KMS-11 (cell line): Measurements from ENCODE around the gene YEATS2.

Source experiments
- H2AFZ ChIP-seq: fragments of 200-600 bp; sonication (generic); 2 replicates; pipeline ENCODE4 v1.6.1; 2016; ENCODE audit warnings: antibody characterized with exemption, mixed run types, low read depth
- H3K27ac ChIP-seq: fragments of 200-600 bp; sonication (generic); 2 replicates; pipeline ENCODE4 v1.6.1; 2016; ENCODE audit warnings: mild to moderate bottlenecking, mixed run types
- H3K27me3 ChIP-seq: fragments of 200-600 bp; sonication (generic); 2 replicates; pipeline ENCODE4 v1.6.1; 2017; ENCODE audit warnings: mild to moderate bottlenecking, low read depth, mixed run types, moderate library complexity; ENCODE audit not compliant: insufficient read depth
- H3K36me3 ChIP-seq: fragments of 200-600 bp; sonication (generic); 2 replicates; pipeline ENCODE4 v1.6.1; 2017; ENCODE audit warnings: mild to moderate bottlenecking, mixed run types; ENCODE audit not compliant: insufficient read depth
- H3K4me1 ChIP-seq: fragments of 200-600 bp; sonication (generic); 2 replicates; pipeline ENCODE4 v1.6.1; 2016; ENCODE audit warnings: mild to moderate bottlenecking, low read depth, mixed run types; ENCODE audit not compliant: poor library complexity, severe bottlenecking
- H3K4me2 ChIP-seq: fragments of 200-600 bp; sonication (generic); 2 replicates; pipeline ENCODE4 v1.7.0; 2016; ENCODE audit warnings: mild to moderate bottlenecking, mixed run types
- H3K4me3 ChIP-seq: fragments of 200-600 bp; sonication (generic); IDR thresholded peaks from 2 replicates; pipeline ENCODE4 v1.6.1; 2017; ENCODE audit warnings: low read depth, low read length, mixed read lengths; ENCODE audit not compliant: insufficient read depth
- H3K79me2 ChIP-seq: fragments of 200-600 bp; sonication (generic); 2 replicates; pipeline ENCODE4 v1.6.1; 2016; ENCODE audit warnings: low read depth, mixed run types; ENCODE audit not compliant: insufficient read depth
- H3K9ac ChIP-seq: fragments of 200-600 bp; sonication (generic); 2 replicates; pipeline ENCODE4 v1.6.1; 2016; ENCODE audit warnings: mild to moderate bottlenecking, mixed run types
- H4K20me1 ChIP-seq: fragments of 200-600 bp; sonication (generic); 2 replicates; pipeline ENCODE4 v1.6.1; 2016; ENCODE audit warnings: mild to moderate bottlenecking, mixed run types; ENCODE audit not compliant: insufficient read depth
- TF ChIP-seq, protein P1 (sequence below): fragments of 200-600 bp; sonication (generic); conservative IDR thresholded peaks from 2 replicates; pipeline ENCODE4 v1.6.1; 2017; ENCODE audit warnings: low read depth, mild to moderate bottlenecking, antibody characterized with exemption, low read length, moderate library complexity, mixed read lengths

YEATS2 gene

DNA sequence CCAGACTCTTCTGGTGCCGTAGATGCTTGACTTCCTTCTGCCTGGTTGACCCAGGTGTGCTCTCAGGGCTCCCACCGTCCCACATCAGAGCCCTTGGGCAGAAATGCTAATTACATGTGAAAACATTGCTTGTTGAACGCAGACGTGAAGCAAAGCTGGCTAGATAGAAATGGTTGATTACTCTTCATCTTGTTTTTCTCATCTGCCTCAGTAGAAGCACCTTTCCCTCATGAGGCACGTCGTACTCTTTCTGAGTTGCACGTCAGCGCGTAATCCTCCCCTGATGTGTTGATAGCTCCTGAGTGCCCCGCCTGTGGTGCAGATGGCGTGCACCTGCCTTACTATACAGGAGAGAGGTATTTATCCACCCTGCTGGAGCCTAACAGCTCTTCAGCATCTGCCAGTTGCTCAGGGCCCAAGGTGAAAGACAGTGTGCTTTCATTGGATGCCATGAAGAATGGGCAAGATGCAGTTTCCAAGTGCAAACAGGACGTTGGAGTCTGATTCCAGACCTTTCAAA, 109.7 kb downstream of the YEATS2 start:
- no peaks in the 10 kb centered on the region for H3K4me1 ChIP-seq
- TF ChIP-seq, protein P1, sequence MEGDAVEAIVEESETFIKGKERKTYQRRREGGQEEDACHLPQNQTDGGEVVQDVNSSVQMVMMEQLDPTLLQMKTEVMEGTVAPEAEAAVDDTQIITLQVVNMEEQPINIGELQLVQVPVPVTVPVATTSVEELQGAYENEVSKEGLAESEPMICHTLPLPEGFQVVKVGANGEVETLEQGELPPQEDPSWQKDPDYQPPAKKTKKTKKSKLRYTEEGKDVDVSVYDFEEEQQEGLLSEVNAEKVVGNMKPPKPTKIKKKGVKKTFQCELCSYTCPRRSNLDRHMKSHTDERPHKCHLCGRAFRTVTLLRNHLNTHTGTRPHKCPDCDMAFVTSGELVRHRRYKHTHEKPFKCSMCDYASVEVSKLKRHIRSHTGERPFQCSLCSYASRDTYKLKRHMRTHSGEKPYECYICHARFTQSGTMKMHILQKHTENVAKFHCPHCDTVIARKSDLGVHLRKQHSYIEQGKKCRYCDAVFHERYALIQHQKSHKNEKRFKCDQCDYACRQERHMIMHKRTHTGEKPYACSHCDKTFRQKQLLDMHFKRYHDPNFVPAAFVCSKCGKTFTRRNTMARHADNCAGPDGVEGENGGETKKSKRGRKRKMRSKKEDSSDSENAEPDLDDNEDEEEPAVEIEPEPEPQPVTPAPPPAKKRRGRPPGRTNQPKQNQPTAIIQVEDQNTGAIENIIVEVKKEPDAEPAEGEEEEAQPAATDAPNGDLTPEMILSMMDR, result no peak
- 0 out of 2 replicates have a peak, but pooled peaks cover 12% of the 10 kb centered on the region for H3K36me3 ChIP-seq
- no peak overlapping the region for H3K9ac ChIP-seq
- no peak overlapping the region for H3K4me2 ChIP-seq
- no peak overlapping the region for H2AFZ ChIP-seq
- H3K4me3 ChIP-seq, result no peak overlapping the region
- no peak overlapping the region for H3K27ac ChIP-seq
- H3K27me3 ChIP-seq, result no peaks in the 10 kb centered on the region
- no peaks in the 10 kb centered on the region for H4K20me1 ChIP-seq
- no peaks in the 10 kb centered on the region for H3K79me2 ChIP-seq

DNA sequence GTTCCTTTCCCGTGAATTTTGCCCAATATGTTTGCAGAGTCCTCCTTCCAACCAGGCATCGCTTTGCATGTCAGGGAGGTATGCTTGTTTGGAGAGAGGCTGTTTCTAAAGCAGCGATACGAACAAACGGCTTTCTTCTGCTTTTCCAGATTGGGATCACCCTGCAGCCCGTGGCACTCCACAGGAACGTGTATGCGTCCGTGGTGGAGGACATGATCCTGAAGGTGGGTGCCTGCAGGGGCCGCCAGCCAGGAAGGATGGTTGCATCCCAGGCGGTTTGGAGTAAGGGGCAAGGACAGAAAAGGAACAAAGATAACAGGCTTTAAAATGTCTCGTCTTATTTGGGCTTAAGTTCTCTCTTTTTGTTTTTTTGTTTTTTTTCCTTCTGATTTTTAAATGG, 110.3 kb downstream of the YEATS2 start:
- Histone ChIP-seq H4K20me1 (no peaks in the 10 kb centered on the region), H3K27me3 (no peaks in the 10 kb centered on the region), H3K36me3 (0 out of 2 replicates have a peak, but pooled peaks cover 12% of the 10 kb centered on the region), H3K9ac (no peak overlapping the region), H3K4me3 (no peak overlapping the region), H3K79me2 (no peaks in the 10 kb centered on the region), H2AFZ (no peak overlapping the region), H3K4me1 (no peaks in the 10 kb centered on the region), H3K27ac (no peak overlapping the region), H3K4me2 (no peak overlapping the region)
- TF ChIP-seq, protein P1, result no peak

GRCh38 chr3:183808355-183808754, 110.8 kb downstream of the YEATS2 start:
- Histone ChIP-seq H3K4me3 (no peak overlapping the region), H3K27ac (no peak overlapping the region), H3K4me1 (no peaks in the 10 kb centered on the region), H3K36me3 (0 out of 2 replicates have a peak, but pooled peaks cover 12% of the 10 kb centered on the region), H3K79me2 (no peaks in the 10 kb centered on the region), H3K27me3 (no peaks in the 10 kb centered on the region), H4K20me1 (no peaks in the 10 kb centered on the region), H3K4me2 (no peak overlapping the region), H2AFZ (no peak overlapping the region), H3K9ac (no peak overlapping the region)
- TF ChIP-seq, protein P1, result no peak

DNA sequence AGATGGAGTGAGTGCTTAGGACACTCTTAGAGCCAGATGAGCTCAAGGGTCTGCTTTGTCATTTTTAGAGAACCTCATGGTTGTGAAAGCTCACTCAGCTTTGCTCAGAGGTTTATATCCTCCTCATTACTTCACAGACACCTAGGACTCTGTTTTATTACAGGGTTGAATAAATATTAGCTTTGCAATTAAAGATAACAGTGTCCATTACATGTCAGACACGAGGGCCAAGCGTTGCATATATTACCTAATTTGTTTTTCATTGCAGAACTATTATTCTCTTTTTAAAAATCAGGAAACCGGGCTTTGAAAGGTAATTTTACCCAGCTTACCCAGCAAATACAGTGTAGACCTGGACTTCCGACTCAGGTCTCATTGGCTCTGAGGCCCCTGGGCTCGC, 111.7 kb downstream of the YEATS2 start:
- no peak overlapping the region for H3K9ac ChIP-seq
- H3K27me3 ChIP-seq, result no peaks in the 10 kb centered on the region
- H3K79me2 ChIP-seq, result no peaks in the 10 kb centered on the region
- TF ChIP-seq, protein P1, result no peak
- no peak overlapping the region for H3K4me2 ChIP-seq
- H3K36me3 ChIP-seq, result peaks cover 12% of the 10 kb centered on the region; the same call in 1 of the 2 replicates
- no peak overlapping the region for H3K27ac ChIP-seq
- no peak overlapping the region for H3K4me3 ChIP-seq
- H4K20me1 ChIP-seq, result no peaks in the 10 kb centered on the region
- no peak overlapping the region for H2AFZ ChIP-seq
- H3K4me1 ChIP-seq, result no peaks in the 10 kb centered on the region
